AG09319 (cell line): ENCODE measurements around the gene CXCR5.
A peak's percentile ranks its signal among the peaks of the same experiment; 100 is the strongest.

Experiments
- DNase-seq: peaks from one replicate; pipeline ENCODE4 v3.0.0-alpha.2; 2010; ENCODE audit warnings: low read depth; ENCODE audit errors: extremely low read depth
- CTCF ChIP-seq: IDR thresholded peaks from 2 replicates; pipeline ENCODE4 v1.5.1; 2011; ENCODE audit warnings: low read depth, mild to moderate bottlenecking, inconsistent platforms, low read length, moderate library complexity

CXCR5 gene

GRCh38 chr11:118898400-118899295 lies 15.0 kb downstream of the CXCR5 start:
- DNase-seq, result no peak
- TF ChIP-seq CTCF, result no peak

GRCh38 chr11:118899296-118899688 lies 15.6 kb downstream of the CXCR5 start:
- no peak for DNase-seq
- TF ChIP-seq CTCF, result peak; percentile 1; the same call in 1 of the 2 replicates

DNA sequence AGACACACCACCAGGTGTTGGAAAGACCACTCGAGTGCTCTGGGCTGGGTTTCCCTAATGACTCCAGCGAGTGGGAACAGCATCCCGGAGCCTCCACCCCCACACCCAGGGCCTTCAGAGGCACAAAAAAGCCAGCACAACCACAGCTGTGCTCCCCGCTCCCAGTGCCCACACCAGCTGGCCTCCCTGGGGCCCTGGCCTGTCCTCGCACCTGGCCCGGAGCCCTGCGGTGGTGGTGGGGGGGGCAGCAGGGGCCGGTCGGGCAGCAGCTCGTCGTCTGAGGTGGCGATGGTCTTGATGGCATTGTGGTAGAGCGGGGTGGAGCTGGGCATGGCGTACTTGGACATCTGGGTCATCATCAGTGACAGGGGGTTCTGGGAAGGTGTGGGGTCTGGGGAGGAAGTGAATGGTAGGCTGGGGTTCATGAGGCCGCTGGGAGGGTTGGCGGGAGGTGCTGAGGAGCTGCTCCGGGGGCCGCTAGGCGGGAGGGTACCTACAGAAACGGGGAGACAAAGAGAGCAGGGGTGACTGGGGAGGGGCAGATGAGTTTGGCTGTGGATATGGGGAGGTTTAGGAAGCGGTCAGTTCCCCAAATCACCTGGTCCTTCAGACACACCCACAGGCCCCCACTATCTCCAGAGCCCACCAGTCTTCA lies 16.1 kb downstream of the CXCR5 start:
- DNase-seq, result no peak
- no peak for TF ChIP-seq CTCF

DNA sequence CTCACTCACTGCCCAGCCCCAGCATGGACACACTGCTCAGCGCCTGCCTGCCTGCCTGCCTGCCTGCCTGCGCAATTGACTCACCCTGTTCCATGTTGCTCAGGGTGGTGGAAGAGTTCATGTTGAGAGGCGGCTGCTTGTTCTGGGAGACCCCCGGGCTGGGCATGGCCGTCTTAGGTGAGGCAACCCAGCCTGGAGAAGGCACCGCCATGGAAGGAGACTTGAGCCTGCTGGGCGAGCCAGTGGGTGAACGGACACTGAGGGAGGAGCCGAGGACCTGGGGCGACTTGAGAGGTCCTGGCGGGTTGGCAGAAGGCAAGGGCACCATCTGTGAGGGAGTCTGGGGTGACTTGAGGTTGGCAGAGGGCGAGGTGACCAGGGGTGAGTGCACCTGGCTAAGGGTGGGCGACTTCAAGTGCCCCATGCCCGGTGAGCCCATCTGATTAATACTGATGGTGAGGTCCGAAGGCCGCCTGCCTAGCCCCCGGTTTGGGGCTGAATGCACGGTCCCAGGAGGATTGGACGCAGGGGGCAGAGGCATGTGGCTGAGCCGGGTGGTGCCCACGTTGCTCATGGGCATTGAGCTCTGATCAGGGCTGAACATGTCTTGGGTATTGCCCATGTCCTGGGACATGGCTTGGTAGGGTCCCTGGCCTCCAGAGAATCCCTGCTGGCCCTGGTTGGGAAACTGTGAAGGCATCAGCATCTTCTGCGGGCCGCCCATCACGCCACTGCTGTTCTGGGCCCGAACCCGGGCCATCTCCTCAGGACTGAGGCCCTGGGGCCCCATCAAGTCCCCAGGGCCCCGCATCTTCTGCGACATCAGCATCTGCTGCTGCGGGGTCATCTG lies 17.1 kb downstream of the CXCR5 start:
- no peak for TF ChIP-seq CTCF

DNA sequence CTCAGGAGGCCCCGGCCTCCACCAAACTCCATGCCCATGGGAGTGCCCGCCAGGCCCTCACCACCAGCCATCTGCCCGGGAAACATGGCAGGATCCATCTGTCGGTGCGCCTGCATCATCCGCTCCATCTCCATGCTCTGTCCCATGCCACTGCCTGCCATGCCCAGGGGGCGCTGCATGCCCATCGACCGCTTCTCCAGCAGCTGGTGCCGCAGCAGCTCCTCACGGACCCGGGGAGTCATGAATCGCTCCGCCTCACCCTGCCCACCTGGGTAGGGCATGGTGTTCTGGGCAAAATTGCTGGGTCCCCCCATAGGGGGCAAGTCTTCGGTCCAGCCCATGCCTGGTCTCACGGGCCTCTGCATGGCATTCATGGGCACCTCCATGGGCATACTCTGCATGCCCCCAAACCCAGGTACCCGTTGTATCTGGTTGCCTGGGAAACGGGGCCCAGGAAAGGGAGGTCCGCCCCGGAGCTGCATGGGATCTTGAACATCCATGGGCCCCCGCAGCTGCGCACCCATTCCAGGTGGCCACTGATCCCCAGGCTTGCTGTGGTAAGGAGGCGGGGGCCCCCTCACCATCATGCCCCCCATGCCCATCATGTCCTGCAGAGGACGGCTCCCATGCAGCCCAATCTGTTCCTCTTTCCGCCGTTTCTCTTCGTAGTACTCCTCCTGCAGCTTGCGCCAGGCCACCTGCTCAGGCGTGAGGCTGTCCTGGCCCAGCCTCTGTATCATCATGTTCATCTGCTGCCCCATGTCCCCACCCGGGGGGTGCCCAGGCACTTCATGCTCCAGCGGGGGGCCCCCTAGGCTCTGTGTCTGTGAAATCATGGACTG lies 18.0 kb downstream of the CXCR5 start:
- no peak for DNase-seq
- TF ChIP-seq CTCF, result peak; percentile 10

More for the DNA sequence above, 17.1 kb downstream of the CXCR5 start:
- DNase-seq, result no peak

- no peak for DNase-seq
These were observed 18.9 kb downstream of the CXCR5 start for GRCh38 chr11:118902336-118903203.

More at GRCh38 chr11:118902336-118903203, 18.9 kb downstream of the CXCR5 start:
- TF ChIP-seq CTCF, result no peak
